GM21360 (cell line): Measurements from ENCODE around the gene FBXO31.
"Not testable (repeated sequence)": the region's sequence is repeated elsewhere in the genome, so short reads cannot be mapped to it uniquely, and the experiment has no call there.

ENCODE experiments used
- ATAC-seq: cut with Tn5 transposase; IDR thresholded peaks from one replicate; pipeline ENCODE4 v1.9.1; 2021; ENCODE audit warnings: mild to moderate bottlenecking, moderate library complexity; ENCODE audit not compliant: unreplicated experiment

FBXO31 gene

DNA sequence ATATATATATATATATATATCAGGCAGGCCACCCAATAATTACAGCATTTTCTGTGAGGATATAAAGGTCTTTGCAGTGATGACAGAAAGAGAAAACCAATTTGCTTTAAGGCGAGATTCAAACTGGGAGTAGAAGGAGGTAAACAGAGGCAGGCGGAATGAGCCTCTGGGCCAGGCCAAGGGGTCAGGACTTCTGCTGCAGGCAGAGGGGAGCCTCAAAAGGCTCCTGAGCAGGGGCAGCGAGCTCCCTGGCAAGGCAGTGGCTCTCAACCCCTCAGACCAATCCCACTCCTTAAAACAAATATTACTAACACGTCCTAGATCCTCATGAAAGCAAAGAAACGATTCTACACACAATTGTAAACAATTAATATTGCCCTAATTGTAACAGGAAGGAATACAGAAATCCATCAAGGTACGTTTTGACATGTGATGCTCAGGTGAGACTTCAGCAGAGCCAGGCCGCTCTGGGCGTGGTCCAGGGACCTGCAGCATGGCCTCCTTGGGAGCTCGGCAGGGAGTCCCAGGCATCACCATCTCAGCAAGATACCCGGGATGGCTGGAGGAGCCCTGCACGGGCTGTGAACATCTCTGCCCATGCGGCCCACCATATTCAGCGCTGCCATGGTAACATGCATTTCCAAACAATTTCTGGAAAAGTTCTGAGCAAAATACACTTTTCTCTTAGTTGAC lies 18.4 kb downstream of the FBXO31 start:
- ATAC-seq = no peak

DNA sequence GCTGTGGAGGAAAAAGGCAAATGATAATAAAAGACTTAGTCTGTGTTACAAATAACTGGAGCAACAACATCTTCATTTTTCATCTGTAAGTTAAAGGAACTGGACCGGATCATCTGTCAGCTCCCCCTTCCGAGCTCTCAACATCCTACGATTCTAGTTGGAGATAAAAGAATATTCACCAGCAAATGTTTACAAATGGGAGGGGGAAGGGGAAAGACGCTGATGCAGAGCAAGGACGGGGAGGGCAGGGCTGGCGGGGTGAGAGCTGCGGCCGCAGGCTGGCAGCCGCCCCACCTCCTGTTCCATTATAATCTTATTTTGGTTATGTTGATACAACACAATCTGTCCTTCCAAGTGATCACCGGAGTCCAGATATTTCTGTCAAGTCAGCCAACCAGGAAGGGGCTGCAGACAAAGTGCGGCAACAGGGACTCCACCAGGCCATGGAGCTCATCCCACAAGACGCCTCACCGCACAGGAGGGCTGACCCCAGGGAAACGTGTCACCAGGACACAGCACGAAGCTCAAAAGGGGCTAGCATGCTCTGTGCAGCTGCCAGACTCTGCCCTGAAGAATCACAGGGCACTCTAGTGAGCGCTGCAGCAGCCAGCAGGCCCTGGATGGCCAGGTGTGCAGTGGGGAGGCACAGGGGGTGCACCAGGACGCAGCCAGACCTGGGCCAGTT lies 19.7 kb downstream of the FBXO31 start:
- ATAC-seq = no peak

DNA sequence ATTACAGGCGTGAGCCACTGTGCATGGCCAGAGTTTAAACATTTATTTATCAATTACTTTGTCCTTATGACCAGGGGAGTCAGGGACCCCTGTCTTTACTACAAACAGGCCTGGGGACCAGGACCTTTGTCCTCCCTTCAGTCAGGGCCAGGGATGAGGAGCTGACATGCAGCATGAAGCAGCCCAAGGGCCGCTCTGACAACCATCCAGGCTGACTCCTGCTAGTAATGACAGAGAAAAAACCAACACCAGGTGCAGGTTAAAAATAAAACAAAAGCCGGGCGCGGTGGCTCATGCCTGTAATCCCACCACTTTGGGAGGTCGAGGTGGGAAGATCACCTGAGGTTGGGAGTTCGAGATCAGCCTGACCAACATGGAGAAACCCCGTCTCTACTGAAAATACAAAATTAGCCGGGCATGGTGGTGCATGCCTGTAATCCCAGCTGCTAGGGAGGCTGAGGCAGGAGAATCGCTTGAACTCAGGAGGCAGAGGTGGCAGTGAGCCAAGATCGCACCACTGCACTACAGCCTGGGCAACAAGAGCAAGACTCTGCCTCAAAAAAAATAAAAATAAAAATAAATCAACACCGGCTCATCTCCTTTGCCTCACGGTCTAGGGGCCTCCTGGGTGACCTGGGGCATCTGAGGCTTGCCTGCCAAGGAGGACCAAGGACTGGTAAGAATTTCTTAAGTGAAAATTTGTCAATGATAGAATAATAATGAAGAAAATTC lies 20.6 kb downstream of the FBXO31 start:
- ATAC-seq = not testable (repeated sequence)

DNA sequence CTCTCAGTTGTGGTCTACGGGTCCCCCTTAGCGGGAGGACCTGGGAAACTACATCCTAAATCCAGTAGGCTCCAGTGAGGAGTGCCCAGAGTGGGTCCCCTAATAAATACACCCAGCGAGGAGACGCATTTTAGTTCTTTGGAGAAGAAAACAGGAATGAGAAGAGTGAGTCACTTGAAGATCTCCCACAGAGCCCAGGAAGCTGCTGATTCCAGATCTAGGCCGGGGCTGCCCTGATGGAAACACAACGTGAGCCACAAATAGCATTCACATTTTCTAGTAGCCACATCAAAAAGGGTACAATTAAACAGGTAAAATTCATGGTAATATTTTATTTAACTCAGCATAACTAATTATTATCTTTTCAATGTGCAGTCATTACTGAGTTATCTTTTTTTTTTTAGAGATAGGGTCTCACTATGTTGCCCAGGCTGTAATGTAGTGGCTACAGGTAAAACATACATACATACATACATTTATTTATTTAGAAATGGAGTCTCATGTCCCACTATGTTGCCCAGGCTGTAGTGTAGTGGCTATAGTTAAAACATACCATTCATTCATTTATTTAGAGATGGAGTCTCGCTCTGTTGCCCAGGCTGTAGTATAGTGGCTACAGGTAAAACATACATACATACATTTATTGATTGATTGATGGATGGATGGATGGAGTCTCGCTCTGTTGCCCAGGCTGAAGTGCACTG lies 21.5 kb downstream of the FBXO31 start:
- ATAC-seq = no peak

DNA sequence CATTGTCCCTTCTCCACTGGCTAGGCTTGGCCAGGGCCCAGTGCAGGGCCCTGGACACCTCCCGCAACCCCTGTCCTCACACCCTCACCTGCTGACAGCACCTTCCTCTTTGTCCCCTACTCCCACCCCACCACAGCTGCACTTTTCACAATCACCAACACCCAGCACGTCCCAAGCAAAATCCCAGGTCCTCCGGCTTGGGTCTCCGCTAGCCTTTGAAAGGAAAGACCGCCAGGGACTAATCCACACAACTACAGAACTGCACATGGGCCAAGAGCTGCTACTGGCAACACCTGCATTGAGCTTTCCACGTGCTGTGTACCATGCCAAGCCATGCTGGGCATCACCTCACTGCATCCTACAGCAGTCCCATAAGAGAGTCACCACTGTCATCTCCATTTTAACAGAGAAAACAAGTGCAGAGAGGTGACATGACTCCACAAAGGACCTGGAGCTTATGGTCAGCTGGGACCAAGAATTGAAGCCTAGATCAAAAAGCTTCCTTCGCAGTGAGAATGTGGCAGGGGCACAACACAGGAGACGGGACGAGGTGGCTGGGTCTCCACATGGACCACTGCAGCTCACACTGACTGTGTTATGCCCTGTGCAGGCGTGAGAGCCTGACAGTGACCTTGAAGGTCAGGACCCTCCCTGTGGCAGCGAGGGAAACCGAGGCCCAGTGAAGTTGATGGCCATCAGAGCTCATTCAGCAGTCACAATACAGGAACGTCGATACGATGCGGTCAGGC lies 22.5 kb downstream of the FBXO31 start:
- ATAC-seq = no peak

DNA sequence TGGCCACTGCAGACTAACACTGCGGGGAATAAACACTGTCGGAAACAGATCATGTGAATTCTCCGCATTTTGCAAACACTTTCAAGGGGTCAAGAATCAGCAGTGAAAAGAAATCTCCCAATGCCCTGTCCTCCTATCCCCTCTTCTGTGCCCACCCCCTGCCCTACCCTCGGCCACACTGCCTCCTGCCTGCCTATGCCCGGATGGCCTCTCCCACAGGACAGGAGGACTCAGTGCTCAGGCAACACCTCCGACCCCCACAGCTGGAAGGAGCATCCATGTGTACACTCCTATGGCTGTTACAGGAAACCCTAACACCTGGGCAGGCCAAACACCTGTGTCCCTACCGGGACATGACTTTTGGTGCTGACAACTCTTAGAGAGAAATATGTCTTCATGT lies 24.5 kb downstream of the FBXO31 start:
- ATAC-seq = no peak

DNA sequence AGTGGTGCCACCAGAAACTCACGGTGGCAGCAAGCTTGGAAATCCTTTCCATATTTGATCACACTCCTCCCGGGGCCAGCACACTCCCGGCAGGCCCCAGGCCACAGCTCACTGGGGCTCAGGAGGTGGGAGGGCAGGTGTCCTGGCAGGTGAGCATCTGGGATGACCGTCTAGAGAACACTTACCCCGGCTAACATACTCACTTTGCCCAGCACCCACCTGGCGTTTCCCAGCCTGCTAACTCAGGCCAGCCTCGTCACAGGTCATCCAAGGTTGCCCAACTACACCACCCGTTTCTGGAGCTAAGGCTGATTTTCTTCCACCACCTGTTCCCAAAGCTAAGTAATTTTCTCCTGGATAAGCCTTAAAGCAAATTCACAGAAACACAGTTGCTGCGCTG lies 24.9 kb downstream of the FBXO31 start:
- ATAC-seq = no peak

DNA sequence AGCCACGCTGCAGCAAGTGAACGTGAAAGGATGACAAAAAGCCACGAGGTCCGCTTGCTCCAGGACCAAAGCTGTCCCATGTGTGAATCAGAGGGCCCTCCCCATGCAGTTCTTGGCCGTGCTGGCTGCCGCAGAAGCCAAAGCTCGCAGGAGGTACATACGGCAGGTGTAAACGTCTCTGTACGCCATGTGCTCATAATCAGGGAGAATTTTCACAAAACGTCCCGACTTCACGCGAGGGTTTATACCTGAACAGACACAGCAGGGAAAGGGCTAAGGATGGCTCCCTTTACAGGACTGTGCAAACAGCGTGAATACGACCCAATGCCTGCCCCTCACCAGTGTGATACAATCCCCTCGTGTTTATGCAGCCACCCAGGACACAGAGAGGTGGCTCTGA lies 25.3 kb downstream of the FBXO31 start:
- no peak for ATAC-seq

DNA sequence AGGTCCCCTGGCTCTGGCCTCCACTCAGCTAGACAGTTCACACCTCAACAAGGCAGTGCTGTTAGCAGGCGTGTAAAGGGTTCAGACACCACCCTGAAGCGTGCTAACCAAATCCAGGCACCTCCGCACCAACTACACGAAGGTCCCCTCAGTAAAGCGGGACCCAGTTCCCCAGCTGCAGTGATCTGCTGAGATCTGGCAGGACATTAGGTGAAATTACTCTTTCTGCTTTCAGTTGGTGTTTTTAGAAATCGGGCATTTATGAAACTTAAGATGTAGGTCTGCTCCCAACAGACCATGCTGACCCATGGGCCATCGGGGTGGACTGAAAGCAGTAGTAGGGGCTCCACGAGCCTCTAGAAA lies 27.1 kb downstream of the FBXO31 start:
- ATAC-seq = no peak

DNA sequence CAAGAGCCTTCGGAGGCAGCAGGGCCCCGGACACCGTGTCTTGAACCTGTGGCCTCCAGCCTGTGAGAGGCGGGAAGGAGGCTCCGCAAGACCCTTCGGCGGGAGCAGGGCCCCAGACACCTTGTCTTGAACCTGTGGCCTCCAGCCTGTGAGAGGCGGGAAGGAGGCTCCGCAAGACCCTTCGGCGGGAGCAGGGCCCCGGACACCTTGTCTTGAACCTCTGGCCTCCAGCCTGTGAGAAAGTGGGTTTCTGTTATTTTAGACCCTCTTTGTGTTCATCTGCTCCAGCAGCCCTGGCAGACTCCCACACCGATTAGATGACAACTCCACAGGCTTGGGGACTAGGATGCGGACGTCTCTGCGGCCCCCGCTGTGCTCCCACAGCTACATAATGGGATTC lies 30.0 kb downstream of the FBXO31 start:
- ATAC-seq = no peak

DNA sequence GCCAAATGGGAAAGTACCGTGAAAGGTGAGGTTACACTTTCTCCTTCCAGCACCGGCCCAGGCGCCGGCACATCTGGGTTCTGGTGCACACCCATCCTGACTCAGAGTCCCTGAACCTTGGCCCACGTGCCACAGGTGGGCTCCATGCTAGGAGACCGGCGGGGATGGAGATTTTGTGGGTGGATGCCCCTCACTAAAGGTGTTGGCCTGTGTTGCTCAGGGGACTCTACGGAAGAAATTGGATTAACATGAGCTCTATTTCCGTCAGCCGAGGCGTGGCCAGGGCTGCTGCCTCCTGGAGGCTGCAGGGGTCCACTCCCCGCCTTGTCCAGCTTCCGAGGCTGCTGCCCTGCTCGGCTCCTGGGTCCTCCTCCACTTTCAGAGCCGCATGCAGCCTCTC lies 30.8 kb downstream of the FBXO31 start:
- no peak for ATAC-seq

DNA sequence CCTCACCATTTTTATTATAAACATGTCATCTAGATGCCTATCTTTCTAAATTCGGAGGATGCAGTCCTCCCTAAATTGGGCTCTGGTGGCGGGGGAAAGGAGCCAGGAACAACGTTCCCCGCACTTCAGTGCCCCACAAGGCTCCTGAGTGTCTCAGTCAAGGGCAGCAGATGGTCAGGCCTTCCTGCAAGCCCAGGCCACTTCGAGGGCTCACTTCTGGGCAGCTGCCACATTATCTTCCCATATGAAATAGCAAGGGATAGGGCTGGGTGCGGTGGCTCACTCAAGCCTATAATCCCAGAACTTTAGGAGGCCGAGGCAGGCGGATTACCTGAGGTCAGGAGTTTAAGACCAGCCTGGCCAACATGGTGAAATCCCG lies 32.3 kb downstream of the FBXO31 start:
- no peak for ATAC-seq

DNA sequence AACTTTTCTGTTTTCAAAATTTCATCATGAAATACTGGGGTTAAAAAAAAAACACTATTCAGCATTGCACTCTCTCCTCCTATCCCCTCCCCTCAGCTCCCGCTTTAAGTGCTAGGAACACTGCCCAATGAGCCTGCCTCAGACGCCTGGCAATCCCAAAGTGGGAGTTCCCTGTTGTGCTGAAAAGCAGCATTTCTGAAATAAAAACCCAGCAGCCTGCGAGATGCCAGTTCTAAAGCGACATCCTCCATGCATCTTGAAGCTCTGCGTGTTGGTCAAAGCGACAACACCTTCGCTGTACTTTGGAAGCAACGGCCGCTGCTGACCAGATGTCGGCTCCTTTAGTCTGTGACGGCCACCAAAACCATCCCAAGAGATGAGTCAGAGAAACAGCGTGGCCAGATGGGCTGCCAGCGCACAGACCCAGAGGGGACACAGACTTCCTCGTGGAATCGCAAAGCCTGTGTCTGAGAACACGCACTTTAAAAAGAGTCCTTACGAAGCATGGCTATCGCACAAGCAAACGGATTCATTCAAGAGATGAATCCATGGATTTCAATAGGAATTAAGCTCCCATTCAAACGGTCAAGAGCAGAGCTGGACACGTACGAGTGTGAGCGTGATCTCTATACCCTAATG lies 32.8 kb downstream of the FBXO31 start:
- ATAC-seq = no peak

DNA sequence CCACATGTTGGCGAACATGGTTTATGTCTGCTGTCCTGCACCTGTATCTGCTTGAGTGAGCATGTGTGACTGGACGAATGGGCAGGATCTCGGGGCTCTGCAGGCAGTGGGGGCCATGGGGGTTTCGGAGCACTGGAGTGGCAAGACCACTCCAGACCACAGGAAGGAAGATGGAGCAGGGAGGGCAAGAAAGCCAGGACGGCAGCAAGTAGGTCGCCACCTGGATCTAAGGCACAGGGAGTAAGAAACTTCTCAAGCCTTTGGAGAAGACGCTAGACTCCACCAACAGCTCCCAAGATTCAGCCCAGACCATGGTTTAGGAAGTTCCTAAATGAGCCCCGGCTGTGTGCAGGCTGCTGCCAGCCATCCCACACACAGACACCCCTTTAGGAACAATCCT lies 33.5 kb downstream of the FBXO31 start:
- no peak for ATAC-seq

DNA sequence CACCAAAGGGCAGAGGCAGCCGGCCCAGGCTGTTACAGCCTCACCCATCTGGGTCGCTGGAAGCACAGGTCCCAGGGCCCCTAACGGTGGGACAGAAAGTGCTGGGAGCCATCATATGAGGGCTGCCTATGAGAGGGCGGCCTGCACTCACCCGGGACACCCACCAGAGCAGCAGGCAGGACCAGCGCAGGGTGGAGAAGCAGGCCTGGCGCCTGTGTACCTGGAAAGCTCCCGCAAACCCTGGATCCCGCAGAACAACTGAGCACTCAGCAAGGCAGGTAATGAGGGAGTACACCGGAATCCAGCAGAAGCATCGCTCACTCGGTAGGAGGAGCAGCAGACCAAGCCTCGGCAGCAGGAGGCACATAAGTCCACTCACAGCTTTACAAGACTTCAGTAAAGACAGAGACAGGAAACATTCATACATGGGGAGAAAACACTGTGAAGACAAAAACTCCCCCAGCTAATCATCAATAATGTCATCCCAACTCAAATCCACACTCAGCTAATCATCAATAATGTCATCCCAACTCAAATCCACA lies 34.9 kb downstream of the FBXO31 start:
- no peak for ATAC-seq

DNA sequence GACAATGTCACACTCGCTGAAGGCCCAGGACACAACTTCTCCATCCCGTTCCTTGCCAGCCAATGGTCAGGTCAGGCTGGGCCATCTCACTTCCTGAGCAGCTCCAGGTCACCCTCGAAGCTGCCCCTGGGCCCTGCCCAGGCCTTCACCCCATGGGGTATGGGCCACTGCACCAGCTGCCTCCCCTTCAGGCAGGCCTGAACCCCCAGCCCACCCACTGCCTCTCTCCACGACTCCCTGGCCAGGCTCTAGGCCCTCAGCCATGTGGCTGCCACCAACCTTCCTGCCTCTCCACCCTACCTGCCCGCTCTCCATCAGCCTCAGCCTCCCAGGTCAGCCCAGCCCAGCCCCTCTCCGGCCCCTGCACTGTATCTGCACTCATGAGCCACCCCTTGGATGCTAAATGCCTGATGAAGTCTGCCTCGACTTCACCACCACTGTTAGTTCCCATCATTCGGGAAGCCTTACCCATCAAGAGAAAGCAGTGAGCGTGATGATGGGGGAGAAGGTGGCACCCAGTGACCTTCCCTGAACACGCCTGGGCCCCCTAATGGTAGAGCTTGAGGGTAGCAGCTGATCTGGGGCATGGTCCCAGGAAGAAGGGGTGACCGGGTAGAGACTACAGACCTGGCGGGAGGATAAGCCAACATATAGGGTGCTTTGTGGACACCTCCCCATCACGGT lies 35.5 kb downstream of the FBXO31 start:
- ATAC-seq = no peak

DNA sequence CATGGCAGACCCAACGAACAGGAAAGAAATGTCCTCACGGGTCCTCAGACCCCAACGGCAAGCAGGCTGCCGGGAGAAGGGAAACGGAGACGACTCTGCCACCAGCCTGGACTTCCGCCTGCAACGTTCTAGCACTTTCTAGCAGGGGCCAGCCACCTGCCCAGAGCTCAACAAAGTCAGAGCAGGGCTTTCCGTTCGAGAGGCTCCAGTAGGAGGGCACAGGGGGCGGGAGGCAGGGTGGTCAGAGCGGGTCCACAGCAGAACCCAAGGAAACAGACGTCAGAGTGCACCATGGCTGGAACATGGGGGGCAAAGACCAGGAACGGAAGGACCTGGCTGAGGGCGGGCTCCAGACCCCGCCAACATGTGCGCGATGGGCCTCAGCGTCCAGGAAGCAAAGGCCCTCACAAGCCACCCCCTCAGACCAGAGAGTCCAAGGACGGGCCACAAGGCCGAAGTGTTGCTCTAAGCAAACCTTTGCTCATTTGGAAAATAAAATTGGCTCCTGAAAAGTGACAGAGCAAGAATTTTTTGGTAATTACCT lies 37.0 kb downstream of the FBXO31 start:
- no peak for ATAC-seq

DNA sequence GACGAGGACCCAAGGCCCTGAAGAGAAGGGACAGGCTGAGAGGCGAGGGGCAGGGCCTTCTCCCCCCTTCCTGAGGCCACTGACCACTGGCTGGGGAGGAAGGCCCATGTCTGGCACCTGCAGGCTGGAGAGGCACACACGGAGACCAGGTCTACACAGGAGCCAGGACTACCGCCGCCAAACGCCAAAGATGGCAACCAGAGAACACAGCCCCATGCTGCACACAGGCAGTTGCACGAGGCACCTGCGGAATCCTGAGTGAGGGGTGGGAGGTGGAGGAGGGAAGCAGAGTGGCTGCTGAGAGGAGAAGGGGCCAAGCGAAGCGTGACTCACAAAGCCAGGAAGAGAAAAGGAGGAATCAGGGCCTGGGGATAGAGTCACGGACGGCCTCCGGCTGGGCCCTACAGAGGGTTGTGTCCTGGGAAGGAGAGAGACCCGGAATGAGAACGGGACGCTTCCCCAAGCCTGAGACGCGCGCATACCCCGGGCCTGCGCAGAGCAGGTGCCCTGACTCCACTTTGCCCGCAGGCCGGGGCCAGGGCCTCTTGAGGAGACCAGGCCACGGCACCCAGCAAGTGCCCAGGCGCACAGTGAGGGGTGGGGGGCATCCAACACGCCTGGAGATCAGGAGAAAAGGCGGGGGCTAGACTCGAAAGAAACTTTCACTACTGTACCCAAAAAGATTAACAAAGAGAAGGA lies 37.7 kb downstream of the FBXO31 start:
- ATAC-seq = no peak
